ENCODE data around the gene TEP1. TPM values are rescaled to one million over a fixed set of nuclear protein-coding genes. Genes with fewer than 3 reads are reported as not detected.

Gene TEP1
- total and polyA plus RNA-seq, 2 of the 13 experiments (the other 11 are each of a cell fraction or from before 2014, with no cell fraction given), result 11.0 to 12.8 TPM

- TF ChIP-seq HIC2 (CRISPR knock-in tag; IDR thresholded peaks at IDR 0.05; ENCODE audit: low read depth) (no peak), SMARCE1 (IDR thresholded peaks at IDR 0.05; ENCODE audit: borderline replicate concordance) (no peak), ZSCAN31 (CRISPR knock-in tag; IDR thresholded peaks at IDR 0.05; ENCODE audit: low read depth) (0 out of 2 replicates have a peak, but pooled peaks have one; percentile 4), RNF219 (CRISPR knock-in tag; IDR thresholded peaks at IDR 0.05) (no peak), KDM4B (CRISPR knock-in tag; IDR thresholded peaks at IDR 0.05) (no peak), POLR2G (IDR thresholded peaks at IDR 0.05; ENCODE audit: low read depth, low read length) (peak; percentile 8; the same call in 1 of the 2 replicates), ZNF546 (CRISPR knock-in tag; conservative IDR thresholded peaks at IDR 0.05) (0 out of 2 replicates have a peak, but pooled peaks have one; percentile 15), AKNA (CRISPR knock-in tag; IDR thresholded peaks at IDR 0.05; ENCODE audit: borderline replicate concordance) (no peak), YEATS4 (CRISPR knock-in tag; IDR thresholded peaks at IDR 0.05; ENCODE audit: borderline replicate concordance) (no peak; the same call in 1 of the 2 replicates), MAX (IDR thresholded peaks at IDR 0.05) (0 out of 2 replicates have a peak, but pooled peaks have one; percentile 21), ZNF670 (CRISPR knock-in tag; IDR thresholded peaks at IDR 0.05; ENCODE audit: borderline replicate concordance) (0 out of 2 replicates have a peak, but pooled peaks have one; percentile 61), SP140L (CRISPR knock-in tag; IDR thresholded peaks at IDR 0.05; ENCODE audit: borderline replicate concordance) (no peak), KLF12 (CRISPR knock-in tag; IDR thresholded peaks at IDR 0.05; ENCODE audit: borderline replicate concordance) (0 out of 2 replicates have a peak, but pooled peaks have one; percentile 2)
- TF ChIP-seq, protein P1, sequence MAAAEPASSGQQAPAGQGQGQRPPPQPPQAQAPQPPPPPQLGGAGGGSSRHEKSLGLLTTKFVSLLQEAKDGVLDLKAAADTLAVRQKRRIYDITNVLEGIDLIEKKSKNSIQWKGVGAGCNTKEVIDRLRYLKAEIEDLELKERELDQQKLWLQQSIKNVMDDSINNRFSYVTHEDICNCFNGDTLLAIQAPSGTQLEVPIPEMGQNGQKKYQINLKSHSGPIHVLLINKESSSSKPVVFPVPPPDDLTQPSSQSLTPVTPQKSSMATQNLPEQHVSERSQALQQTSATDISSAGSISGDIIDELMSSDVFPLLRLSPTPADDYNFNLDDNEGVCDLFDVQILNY (CRISPR knock-in tag; conservative IDR thresholded peaks at IDR 0.05), result no peak
Observed at GRCh38 chr14:20455355-20456300, 42.3 kb upstream of the TEP1 start (continued).
